HG03571 (cell line): ENCODE data around the gene CUX1.
A peak's percentile ranks its signal among the peaks of the same experiment; 100 is the strongest.
"Not testable (repeated sequence)": the region's sequence is repeated elsewhere in the genome, so short reads cannot be mapped to it uniquely, and the experiment has no call there.

Experiments
- ATAC-seq: cut with Tn5 transposase; IDR thresholded peaks from one replicate; pipeline ENCODE4 v1.9.1; 2021; ENCODE audit not compliant: unreplicated experiment

Gene CUX1

DNA sequence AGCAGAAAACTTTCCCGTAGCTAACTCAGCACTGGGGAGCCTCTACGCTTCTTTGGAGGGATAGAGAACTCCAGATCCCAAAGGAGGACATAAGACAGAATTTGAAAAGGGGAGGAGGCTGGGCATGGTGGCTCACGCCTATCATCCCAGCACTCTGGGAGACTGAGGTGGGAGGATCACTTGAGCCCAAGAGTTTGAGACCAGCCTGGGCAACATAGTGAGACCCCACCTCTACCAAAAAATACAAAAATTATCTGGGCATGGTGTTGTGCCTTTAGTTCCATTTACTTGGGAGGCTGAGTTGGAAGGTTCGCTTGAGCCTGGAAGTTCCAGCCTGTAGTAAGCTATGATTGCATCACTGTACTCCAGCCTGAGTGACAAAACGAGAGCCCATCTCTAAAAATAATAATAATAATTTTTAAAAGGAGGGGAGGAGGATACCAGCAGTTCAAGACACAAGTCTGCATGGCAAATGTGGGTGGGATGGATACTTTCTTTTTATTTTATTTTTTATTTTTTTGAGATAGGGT lies 303.3 kb downstream of the CUX1 start:
- ATAC-seq, result no peak

DNA sequence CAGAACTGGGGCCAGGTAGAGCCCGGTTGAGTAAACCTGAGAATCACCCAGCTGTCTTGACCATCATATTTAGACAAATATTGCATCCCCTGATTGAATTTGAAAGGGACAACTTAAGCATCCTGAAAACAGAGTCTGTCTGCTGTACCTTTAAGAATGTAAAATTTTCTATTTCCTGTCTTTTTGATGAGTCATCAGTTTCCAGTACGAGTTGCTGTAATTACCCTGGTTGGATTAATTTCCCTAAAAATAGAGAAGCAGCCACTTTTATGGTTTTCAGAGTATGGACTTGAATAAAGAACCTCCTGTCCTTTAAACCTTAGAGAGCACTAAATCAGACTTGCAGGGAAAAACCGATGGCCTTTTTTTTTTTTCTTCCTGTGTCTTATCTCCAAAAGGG lies 304.6 kb downstream of the CUX1 start:
- no peak for ATAC-seq

DNA sequence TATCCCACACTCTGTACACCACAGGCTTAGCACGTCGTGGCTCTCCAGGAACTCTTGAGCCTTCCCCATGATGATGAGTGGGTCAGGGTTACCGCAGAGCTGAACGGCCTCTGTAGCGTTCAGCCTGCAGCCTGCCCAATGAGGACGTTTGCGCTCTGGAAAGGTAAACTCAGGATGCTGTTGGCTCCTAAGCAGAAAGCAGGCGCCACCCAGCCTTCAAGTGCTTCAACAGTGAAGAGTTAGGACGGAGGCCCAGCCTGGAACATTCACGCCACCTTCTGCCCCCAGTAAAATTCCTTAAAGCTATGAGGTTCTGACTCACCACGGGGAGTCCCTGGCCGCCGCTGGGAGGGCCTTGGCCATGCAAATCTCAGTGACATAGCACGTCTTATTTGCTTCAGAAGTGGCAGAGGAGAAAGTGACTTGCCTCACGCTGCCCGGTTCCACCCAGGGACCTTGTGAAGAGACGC lies 307.7 kb downstream of the CUX1 start:
- no peak for ATAC-seq

DNA sequence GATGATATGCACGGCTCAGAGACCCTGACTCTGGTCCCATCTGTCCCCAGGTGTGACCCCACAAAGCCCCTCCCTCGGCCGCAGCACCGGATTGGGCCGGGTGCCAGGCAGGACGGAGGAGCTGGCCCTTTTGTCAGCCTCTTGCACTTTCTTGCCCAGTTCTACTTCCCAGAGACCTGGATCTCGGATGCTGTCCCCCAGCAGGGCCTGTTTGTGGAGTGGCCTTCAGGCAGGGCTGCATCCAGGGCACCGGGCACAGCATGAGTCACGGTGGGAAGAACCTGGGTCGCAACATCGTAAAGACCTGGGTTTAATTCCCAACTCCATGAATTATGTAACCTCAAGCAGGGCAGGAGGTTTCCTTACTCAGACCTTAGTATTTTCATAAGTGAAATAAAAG lies 310.9 kb downstream of the CUX1 start:
- no peak for ATAC-seq

DNA sequence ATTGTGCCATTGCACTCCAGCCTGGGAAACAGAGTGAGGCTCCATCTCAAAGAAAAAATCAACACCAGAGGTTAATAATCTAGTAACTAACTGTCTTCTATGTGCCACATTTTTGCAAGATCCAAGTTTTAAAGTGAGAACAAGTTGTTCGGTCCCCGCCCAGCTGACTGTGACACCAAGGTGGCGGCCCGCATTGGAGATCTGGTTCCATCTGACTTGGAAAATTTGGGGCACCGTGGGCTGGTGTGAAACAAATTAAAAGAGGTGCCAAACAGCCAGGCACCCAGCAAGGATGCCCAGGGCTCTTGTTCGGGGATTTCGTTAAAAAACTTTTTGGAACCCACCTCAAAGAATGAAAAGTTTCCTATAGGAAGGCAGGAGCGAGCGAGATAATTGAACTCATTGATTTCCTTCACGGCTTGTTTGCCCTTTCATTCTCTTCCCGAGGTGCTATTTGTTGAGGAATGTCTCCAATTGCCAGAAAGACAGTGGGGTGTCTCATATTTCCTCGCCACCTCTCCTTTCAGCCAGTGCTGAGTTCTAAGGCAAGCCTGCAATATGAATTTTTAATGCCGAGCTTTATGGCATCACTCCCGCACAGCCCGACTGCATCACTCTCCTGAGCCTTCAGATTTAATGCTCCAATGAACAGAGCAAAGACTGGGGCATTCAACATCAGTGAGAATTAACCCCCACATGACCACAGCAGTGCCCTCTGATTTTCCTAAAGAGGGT lies 312.4 kb downstream of the CUX1 start:
- no peak for ATAC-seq

DNA sequence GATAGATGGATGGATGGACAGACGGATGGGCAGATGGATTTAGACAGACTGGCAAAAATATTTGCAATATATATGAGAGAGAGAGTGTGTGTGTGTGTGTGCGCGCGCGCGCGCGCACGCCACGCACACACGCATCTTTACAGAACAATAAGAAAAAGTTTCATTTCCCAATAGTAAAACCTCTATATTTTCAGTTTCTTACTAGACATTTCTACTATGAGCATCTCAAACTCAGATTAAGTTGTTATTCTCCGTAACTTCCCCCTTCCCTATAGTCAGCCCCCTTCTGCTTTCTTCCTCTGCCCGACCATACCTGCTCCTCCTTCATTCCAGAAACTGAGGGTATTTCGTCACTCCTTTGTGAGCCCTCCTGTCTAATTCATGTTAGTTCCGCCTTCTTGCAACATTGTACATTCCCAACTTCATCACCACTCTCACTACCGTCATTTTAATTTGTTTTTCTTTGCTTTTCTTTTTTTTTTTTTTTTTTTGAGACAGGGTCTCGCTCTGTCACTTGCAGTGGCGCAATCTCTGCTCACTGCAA lies 314.9 kb downstream of the CUX1 start:
- no peak for ATAC-seq

DNA sequence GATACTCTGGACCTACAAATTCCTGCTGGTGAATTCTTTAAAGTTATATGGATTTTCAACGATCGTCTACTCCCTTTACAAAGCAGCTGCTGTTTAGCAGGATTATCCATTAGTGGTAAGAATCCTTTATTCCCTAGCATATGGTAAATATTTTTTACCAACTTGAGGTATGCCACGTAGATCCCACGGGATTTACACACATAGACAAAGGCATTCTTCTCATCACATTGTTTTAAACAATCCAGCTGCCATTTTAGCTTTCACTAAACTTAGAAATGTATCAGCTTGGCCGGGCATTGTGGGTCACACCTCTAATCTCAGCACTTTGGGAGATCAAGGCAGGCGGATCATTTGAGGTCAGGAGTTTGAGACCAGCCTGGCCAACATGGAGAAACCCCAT lies 321.2 kb downstream of the CUX1 start:
- no peak for ATAC-seq

DNA sequence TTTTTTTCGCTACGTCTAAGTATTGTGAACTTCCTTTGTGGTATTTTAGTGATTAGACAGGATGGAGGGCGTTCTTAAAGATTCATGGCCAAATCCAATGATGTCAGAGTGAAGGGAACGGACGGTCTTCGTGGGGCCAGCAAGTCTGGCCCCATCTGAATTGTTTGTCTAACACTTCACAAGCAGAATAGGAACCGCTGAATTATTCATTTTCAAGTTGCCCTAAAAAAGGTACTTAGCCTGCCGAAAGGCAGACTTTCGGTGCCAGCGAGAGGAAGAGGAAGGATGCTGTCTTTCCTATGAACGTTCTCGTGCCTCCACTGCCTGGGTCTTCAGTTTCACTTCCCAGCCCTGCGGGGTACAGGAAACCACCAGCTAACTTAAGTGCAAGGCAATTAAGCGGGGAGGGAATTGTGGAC lies 323.5 kb downstream of the CUX1 start:
- peak; percentile 57 for ATAC-seq

DNA sequence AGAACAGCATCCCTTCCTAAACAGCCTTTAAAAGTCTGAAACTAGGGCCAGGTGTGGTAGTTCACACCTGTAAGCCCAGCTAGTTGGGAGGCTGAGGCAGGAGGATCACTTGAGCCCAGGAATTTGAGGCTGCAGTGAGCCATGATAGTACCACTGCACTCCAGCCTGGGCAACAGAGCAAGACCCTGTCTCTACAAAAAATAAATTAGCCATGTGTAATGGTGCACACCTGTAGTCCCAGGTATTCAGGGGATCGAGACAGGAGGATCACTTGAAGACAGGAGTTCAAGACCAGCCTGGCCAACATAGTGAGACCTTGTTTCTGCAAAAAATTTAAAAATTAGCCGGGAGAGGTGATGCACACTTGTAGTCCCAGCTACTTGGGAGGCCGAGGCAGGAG lies 325.0 kb downstream of the CUX1 start:
- ATAC-seq, result not testable (repeated sequence)

DNA sequence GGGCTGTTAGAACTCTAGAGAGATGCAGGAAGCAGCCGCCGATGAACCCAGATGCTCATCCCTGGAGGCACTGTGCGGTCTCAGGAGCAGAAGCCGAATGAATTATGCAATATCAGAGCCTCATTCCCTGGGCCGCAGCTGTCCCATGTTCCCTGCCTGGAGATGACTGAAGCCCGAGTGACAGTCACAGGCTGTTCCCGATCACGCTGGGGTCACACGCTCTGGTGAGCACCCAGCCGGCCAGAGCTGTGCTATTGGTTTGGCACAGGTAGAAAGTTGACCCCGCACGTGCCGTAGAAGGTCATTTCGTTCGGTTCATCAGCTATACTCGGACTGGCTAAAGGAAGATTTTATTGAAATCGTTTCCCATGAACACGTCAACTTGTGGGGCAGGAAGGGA lies 328.7 kb downstream of the CUX1 start:
- ATAC-seq, result no peak

DNA sequence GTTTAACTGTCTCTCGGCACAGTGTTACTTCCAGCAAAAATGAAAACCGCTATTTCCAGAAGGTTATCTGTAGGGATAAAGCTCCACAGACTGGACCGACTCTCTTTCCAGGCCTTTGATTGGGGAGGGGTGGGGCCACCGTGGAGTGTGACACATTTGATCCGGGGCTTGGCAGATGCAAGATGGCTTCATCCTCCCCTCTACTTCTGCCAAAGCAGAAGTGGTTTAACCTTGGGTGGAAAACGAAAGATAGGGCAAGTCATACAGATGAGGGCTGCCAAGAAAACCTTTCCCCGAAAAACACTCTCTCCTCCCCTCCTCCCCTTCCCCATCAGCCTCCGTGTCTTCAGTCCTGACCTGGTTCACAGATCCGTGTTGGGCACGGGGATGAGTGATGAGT lies 329.6 kb downstream of the CUX1 start:
- no peak for ATAC-seq

DNA sequence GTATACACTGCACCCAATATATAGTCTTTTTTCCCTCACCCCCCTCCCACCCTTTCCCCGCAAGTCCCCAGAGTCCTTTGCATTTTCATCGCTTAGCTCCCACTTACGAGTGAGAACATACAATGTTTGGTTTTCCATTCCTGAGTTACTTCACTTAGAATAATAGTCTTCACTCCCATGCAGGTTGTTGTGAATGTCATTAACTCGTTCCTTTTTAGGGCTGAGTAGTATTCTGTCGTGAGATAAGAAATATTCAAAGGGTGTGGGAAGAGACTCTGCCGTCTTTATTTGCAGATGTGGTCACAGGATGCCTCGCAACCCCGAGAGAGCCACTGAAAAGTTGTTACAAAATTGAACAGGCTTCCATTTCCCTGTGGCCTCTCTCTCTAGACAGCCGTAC lies 331.4 kb downstream of the CUX1 start:
- no peak for ATAC-seq

DNA sequence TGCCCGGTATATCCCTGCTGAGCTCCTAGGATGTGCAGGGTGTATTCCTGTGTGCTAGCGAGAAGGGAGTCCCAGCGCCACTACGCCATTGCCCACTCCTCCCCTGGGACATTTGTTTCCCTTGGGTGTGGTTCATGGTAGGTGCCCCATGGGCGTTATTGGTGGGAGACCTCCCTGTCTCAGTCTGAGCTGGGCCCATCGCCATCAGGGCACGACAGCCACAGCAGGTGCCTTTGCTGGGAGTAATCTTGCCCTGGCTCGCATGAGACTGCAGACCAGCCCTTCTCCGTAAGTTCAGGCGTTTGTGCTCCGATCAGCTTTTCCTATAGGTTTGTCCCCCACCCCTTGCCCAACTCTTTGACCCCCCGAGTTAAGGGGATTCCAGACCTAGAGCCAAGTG lies 332.0 kb downstream of the CUX1 start:
- ATAC-seq, result no peak

DNA sequence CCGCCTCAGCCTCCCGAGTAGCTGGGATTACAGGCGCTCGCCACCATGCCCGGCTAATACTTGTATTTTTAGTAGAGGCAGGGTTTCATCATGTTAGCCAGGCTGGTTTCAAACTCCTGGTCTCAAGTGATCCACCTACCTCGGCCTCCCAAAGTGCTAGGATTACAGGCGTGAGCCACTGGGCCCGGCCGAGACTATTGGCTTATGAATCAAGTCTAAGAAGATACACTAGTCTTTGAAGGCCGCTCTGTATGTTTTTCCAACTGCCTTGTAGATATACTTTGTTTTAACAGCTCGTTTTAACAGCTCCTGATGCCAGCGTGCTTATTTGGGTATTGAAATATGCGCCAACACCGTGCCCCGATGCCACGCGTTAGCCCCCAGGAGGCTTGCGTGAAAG lies 332.8 kb downstream of the CUX1 start:
- ATAC-seq, result no peak

DNA sequence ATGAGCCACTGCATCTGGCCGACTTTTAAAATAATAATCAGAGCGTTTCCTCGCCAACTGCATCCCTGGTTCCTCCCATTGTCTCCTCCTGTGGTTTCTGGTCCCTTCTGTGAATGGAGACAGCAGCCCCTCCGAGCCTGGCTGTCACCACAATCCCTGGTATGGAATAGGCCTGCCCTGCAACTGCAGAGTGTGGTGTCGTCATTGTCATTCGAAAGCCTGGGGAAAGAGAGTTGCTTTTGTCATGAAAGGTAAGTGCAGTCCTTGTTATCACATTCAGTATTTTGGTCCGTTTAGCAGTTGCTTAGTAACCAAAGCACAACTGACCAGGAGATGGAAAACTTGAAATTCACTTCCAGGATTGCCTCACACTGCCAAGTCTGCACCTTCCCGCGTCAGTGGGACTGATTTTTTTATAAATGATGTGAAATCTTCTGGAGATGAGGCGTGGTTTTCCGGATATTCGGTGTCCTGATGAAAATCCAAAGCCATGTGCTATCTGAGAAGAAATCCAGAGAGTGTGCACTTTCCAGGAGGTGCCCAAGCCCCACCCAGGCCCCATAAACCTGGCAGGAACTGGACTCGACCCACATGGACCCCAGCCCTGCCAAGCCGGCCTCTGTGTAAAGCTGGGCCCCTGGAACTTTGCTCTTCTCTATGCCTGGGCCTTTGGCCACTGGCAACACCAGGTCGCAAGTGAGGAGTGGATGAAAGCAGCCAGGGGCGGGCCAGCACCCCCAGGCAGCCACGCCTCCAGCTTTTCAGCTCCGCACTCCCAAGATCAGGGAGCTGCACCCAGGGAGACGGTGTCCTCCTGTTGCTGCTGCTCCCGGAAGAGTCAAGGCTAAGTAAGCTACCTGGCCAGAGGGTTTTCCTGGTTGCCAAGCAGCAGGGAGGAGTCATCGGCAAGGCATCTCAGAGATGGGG lies 335.5 kb downstream of the CUX1 start:
- no peak for ATAC-seq

DNA sequence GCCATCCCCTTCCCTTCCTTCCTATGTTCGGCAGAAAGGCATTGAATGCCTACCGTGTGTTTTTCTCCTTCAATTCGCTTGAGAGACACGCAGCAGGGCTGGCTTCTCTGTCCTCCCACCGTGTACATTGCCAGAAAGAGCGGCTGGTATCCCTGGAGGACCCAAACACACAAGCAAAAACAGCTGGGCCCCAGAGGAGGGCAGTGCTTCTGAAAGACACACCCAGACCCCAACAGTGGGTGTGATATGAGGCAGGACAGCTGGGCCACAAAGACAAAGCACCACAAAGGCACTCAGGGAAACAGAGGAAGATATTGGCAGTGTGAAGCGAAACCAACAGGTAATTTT lies 336.1 kb downstream of the CUX1 start:
- ATAC-seq, result no peak

DNA sequence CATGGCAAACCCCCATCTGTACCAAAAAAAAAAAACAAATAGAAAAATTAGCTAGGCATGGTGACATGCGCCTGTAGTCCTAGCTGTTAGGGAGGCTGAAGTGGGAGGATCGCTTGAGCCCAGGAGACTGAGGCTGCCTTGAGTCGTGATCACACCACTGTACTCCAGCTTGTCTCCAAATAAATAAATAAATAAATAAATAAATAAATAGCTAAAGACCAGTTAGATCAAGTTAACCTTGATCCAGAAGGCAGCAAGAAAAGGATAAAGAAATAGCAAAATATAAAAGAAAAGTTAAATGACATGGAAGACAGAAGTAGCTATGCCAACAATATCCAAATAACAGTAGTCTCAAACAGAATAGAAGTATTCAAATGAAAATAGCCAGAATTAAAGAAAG lies 337.0 kb downstream of the CUX1 start:
- ATAC-seq, result no peak

DNA sequence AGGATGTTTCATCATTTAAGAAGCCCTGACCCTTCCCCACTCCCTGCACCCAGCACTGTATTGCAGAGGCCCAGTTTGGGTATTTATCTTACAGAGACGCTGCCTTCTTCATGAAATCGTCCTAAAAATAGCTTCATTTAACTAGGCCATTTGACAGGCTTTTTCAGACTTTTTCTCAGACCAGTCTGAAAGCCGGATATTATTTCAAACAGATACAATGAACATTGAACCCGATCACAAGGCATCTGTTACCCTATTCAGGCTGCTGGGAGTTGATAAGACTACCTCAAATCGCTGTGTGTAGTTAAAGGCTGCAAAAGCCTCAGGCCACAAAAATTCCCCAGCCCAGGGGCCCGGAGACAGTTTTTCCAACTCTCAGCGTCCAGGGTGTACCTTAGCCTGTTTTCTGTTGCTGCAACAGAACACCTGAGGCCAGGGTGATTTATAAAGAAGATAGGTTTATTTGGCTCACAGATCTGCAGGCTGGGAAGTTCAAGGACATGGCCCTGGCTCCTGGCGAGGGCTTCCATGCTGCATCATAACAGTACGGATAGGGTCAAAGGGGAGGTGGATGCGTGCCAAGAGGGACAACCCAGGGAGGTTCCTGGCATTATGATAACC lies 338.5 kb downstream of the CUX1 start:
- ATAC-seq, result no peak

DNA sequence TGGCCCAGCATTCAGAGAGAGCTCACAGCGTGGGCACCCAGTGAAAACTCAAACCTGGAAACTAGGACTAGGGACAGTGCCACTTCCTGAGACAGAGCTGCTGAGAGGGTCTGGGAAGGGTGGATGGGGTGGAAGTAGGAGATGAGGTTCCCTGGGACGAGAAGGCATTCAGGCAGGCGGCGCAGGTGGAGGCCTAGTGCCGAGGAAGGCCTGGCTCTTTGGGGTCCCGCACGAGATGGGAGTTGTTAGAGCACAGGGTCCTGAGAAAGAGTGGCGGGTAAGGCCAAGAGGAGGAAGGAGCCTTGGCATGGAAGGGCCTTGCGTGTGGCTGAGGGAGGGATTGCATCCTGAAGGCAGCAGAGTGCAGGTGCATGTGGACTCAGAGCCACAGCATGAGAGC lies 339.4 kb downstream of the CUX1 start:
- ATAC-seq, result no peak

DNA sequence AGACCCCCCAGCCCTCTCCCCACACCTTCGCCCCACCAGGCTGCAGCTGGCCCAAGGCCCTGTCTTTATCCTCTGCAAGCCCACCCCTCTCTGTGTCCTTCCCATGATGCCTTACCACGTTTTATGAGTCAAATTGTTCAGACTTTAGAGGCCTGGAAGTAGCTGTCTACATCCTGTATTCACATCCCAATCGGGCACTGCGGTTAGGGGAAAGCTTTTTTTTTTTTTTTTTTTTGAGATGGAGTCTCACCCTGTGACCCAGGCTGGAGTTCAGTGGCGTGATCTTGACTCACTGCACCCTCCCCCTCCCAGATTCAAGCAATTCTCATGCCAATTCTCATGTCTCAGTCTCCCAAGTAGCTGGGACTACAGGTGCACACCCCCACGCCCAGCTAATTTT lies 347.7 kb downstream of the CUX1 start:
- ATAC-seq, result no peak

DNA sequence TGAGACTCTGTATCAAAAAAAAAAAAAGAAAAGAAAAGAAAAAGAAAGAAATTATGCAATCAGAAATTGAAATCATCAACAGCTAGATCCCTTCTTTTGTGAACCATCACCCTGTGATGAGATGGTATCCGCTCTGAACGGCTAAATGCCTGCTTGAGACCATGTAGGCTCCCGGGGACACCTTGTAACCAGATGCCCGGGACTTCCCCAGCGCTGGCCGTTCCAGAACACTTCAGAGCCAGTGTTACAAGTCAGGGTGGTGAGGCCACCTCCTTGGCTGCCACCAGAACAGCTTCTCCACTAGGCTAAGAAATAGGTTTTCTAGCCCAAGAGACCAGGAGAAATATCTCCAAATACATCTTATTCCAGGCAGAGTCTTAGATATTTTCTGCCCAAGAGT lies 349.8 kb downstream of the CUX1 start:
- ATAC-seq, result no peak
